NCI-H1436 treated with DMSO at 0.1 percent for 48 hours (cell line): ENCODE results near the gene USP40.

Experiments used
- DNase-seq: peaks from one replicate; lab custom pipeline; 2025; lab: John Stamatoyannopoulos, UW

The USP40 gene

GRCh38 chr2:233444501-233444900 is 122.1 kb downstream of the USP40 start:
- DNase-seq: no peak

GRCh38 chr2:233443511-233444183 is 122.9 kb downstream of the USP40 start:
- no peak for DNase-seq

DNA sequence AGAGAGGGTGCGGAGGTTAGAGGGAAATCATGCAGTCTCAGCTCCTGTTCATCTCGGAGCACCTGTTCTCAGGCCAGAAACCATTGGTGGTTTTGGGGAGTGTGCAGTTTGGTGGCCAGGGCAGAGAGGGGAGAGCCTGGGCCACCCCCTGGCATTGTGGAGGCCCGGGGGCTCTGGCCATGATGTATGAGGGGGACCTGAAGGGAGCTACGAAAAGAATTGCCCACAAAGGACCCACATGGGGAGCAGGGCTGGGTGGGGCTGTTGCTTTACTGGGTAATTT is 124.6 kb downstream of the USP40 start:
- DNase-seq: no peak

GRCh38 chr2:233441161-233442027 is 125.2 kb downstream of the USP40 start:
- no peak for DNase-seq

- no peak for DNase-seq
Measured at GRCh38 chr2:233440714-233441113, 125.9 kb downstream of the USP40 start.

DNA sequence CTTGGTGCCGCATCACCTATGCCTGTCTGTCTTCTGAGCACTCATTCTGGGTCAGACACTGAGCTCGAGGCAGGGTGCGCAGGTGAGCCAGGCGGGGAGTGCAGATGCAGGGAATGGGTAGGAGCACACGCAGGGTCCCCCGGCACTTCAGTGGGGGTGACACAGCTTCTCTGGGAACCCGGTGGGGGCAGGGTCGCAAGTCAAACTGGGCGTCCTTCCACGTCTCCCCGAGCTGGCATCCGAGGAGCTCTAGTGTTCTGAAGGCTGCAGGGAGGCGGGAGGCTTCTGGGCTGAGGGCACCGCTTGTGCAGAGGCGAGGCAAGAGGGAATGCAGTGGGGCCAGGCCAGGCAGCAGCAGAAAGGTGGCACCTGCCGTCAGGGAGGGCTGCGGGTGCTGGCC is 126.3 kb downstream of the USP40 start:
- DNase-seq: no peak

DNA sequence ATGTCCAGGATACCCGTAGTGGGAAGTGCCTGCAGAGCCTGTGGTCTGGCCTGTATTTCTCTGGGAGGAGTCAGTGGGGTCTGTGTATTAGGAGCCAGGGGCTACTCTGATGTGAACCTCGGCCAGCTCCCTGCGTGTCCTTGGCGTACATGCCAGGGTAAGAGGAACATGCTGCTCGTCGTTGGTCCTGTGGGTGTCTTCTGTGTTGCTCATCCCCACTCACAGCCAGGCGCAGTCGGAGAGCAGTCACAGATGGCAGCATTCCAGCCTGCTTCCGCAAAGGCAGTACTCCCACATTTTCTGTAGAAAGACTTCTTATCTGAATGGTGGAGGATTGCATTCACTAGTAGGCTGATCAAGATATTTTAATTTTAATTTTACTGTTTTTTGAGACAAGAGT is 127.4 kb downstream of the USP40 start:
- no peak for DNase-seq

- no peak for DNase-seq
Measured at GRCh38 chr2:233438573-233439147, 127.9 kb downstream of the USP40 start.

DNA sequence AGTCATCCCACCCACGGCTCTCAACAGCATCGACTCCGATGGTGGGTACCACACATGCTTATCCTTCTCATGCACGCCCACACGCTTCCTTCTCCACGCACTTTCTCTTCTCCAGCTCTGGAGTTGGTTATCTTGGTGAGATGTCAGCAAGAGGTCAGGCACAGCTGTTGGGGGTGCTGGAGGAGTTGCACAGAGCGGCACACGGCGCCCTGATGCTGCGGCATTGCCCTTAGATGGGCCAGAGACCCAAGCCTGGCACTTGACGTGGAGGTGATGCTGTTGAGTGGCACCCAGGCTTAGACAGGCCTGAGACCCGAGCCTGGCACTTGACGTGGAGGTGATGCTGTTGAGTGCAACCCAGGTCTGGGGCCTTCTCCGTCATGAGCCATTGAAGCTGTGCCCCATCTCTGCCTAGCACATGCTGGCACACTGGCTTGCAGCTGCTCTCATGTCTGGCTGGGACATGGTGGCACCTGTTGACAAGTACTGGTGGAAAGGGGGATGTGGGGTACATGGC is 129.1 kb downstream of the USP40 start:
- DNase-seq: no peak

DNA sequence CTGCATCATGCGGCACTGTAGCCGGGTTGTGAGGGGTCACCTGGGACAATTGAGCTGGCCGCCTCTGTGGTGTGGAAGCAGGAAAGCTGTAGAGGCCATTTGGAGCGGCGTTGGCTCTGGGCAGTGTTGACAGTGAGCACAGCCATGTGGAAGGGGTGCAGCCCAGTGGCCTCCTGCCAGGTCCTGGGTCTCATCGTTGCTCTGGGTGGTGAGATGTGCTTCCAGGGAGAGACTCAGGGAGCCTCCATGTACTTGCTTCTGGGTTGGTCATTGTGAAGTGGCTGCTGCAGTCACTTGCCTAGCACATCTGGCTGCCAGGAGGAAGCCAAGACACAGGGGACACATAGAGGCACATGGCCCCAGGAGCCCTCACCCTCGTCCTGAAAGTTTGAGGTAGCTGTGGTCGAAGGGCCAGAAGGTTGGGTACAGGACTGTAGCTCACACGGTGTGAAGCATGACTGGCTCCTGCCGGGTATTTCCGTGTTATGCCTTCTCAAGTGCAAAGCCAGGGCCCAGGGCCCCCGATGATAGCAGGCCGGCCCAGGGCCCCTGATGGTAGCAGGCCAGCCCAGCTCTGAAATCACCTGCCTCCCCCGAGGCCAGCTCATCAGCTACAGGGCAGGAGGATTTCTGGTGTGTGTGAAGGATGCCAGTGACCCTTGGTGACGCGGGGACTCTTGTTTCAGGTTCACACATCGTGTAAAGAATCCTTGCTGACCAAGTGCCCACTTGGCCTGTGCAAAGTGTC is 129.7 kb downstream of the USP40 start:
- DNase-seq: no peak

DNA sequence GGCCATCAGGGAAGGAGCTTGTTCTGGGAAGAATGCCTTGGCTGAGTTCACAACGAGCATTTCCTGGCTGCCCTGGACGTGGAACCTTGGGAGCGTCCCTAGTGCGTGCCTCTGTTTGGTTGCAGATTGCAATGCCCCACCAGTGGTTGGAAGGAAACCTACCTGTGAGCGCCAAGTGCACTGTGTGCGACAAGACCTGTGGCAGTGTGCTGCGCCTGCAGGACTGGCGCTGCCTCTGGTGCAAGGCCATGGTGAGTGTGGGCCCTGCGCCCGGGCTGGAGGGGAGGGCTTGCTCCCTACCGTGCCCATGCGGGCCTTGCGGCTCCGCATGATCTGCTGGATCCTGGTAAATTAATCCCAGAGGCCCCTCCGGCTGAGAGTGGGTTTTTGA is 130.4 kb downstream of the USP40 start:
- DNase-seq: no peak

DNA sequence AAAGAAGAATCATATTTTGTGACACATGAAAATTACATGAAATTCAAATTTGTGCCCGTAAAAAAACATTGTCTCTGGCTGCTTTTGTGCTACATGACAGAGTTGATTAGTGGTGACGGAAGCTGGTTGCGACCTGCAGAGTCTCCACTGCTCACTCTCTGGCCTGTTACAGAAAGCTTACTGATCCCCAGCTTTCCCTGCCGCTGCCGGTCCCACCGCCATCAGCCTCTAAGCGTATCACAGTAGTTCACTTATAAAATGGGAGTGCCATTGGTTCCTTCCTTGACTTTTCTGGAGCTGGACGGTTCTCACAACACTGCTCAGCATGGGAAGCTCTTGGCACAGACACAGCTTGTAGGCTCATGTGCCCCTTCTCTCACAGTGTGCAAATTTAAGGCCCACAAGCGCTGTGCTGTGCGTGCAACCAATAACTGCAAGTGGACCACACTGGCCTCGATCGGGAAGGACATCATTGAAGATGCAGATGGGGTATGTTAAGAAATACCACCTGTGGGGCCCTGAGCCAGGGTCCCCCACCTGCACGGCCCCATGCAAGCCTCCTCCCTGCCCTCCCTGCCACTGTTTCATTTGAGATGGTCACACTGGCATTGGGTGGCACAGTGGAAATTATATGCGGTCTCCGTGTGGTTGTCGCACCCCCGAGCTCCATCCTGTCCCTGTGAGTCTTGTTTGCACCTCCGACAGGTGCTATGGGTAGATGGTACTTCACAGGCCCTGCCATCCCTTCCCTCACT is 131.0 kb downstream of the USP40 start:
- DNase-seq: no peak

GRCh38 chr2:233434666-233435330 is 131.8 kb downstream of the USP40 start:
- no peak for DNase-seq

GRCh38 chr2:233433794-233434193 is 132.8 kb downstream of the USP40 start:
- no peak for DNase-seq

DNA sequence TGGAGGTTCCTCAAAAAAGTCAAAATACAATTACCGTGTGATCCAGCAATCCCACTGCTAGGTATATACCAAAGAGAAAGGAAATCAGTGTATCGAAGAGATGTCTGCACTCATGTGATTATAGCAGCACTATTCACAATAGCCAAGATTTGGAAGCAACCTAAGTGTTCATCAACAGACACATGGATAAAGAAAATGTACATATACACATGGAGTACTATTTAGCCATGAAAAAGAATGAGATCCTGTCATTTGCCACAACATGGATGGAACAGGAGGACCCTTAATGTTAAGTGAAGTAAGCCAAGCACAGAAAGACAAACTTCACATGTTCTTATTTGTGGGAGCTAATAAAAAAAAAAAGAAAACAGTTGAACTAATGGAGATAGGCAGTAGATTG is 133.6 kb downstream of the USP40 start:
- DNase-seq: no peak

- DNase-seq: no peak
Measured at GRCh38 chr2:233430651-233431050, 135.9 kb downstream of the USP40 start.

DNA sequence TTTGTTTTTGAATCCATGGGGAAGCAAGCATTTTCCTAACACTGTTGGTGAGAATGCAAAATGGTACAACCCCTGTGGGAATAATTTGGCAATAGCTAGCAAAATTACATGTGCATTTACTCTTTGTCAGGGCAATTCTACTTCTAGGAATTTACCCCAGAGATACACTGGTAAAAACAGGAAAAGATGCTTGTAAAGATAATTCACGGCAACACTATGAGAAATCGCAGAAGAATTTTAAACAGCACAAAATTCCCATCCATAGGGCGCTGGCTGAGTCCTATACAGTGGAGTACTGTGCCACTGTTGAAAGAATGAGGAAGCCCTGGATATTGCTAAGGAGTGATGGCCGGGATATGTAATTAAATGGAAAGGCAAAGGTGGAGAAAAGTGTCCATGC is 136.5 kb downstream of the USP40 start:
- DNase-seq: no peak

DNA sequence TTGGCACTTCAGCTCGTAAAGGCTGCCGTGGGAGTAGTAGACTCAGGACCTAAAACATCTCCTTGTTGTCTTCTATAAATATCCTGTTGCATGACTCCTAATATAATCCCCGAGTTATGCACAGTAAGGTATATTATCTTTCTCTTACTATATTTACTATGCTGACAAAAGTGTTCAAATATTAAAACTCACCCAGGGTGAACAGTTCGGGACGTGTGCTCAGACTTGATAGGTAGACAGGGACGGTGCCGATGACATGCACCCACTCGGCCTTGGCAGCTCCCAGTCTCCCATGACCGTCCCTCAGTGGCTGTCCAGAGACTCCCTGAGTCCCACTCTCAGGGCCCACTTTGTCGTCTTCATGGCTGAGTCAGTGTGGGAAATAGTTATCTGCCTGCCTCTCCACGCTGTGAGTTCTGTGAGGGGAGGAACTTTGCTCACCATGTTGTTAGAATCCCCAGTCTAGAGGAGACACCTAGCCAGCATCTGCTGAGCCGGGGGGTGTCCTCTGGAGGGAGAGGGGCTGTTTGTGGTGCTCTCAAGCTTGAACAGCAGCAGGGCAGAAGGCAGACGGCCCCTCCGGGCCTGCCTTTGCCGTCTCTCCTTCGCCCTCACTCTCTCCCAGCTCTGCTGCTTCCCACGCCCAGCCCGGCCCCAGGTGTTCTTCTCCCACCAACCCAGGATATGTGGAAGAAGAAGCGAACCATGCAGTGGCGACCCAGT is 137.2 kb downstream of the USP40 start:
- DNase-seq: no peak

DNA sequence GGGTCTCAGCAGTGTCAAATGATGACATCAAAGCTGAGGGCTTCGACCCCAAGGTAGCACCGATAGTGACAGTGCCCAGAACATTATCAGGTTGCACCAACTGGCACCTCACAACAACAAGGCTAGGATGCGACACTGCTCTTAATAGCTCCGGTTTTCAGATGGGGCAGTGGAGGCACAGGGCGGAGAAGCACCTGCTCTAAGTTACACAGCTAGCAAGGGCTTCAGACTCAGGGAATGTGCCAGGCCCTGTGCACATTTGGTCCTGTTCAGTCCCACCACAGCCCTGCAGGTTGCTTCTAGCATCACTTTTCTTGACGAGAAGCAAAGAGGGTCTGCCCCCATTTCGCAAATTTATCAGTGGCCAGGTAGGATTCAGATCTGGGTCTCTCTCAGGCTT is 138.1 kb downstream of the USP40 start:
- no peak for DNase-seq

DNA sequence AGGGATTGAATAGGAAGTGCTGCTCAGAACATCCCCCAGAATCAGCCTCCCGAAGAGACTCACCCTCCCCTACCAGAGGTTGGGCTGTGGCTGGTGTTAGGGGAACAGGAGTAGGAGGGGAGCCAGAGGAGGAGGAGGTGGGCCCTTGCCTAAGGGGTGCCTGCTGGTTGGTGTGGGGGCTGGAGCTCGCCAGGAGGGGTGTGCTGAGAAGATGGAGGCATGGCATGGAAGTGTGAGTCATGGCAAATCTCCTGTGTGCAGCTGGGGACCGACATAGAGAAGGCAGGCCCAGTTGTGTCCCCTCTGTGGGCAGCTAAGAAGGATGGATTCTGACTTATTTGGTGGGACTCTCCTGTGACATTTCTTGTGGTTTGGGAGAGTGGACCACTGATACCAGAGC is 138.6 kb downstream of the USP40 start:
- no peak for DNase-seq
